NCI-H345 treated with DMSO at 0.1 percent for 48 hours (cell line): ENCODE results near the gene CHCHD3.

Source experiments
- DNase-seq: peaks from one replicate; lab custom pipeline; 2025; ENCODE audit not compliant: unreplicated experiment; lab: John Stamatoyannopoulos, UW

Gene CHCHD3

GRCh38 chr7:132871419-132871818 is 210.5 kb downstream of the CHCHD3 start:
- DNase-seq: no peak

- no peak for DNase-seq
These were observed 212.6 kb downstream of the CHCHD3 start for GRCh38 chr7:132869166-132869861.

- DNase-seq: no peak
These were observed 215.3 kb downstream of the CHCHD3 start for GRCh38 chr7:132866551-132866950.

- DNase-seq: no peak
These were observed 215.8 kb downstream of the CHCHD3 start for GRCh38 chr7:132866144-132866531.

- no peak for DNase-seq
These were observed 216.3 kb downstream of the CHCHD3 start for GRCh38 chr7:132865366-132866143.

GRCh38 chr7:132861940-132862554 is 219.8 kb downstream of the CHCHD3 start:
- DNase-seq: no peak

- no peak for DNase-seq
These were observed 220.5 kb downstream of the CHCHD3 start for GRCh38 chr7:132861424-132861823.

GRCh38 chr7:132859199-132859598 is 222.7 kb downstream of the CHCHD3 start:
- DNase-seq: no peak

GRCh38 chr7:132858760-132859159 is 223.1 kb downstream of the CHCHD3 start:
- DNase-seq: no peak

GRCh38 chr7:132858251-132858650 is 223.6 kb downstream of the CHCHD3 start:
- no peak for DNase-seq

GRCh38 chr7:132857703-132858102 is 224.2 kb downstream of the CHCHD3 start:
- DNase-seq: no peak

GRCh38 chr7:132857031-132857430 is 224.9 kb downstream of the CHCHD3 start:
- no peak for DNase-seq

GRCh38 chr7:132856416-132856815 is 225.5 kb downstream of the CHCHD3 start:
- DNase-seq: no peak

- DNase-seq: no peak
These were observed 226.0 kb downstream of the CHCHD3 start for GRCh38 chr7:132855901-132856300.

GRCh38 chr7:132854238-132854637 is 227.7 kb downstream of the CHCHD3 start:
- no peak for DNase-seq

GRCh38 chr7:132847376-132847775 is 234.5 kb downstream of the CHCHD3 start:
- DNase-seq: no peak

- no peak for DNase-seq
These were observed 235.8 kb downstream of the CHCHD3 start for GRCh38 chr7:132846086-132846485.

- DNase-seq: no peak
These were observed 239.4 kb downstream of the CHCHD3 start for GRCh38 chr7:132842478-132842877.

GRCh38 chr7:132840199-132840598 is 241.7 kb downstream of the CHCHD3 start:
- no peak for DNase-seq

GRCh38 chr7:132838313-132838712 is 243.6 kb downstream of the CHCHD3 start:
- DNase-seq: no peak

GRCh38 chr7:132837529-132837928 is 244.4 kb downstream of the CHCHD3 start:
- no peak for DNase-seq

GRCh38 chr7:132836746-132837145 is 245.1 kb downstream of the CHCHD3 start:
- no peak for DNase-seq
